ENCODE results near the gene ASCL3.

The ASCL3 gene

GRCh38 chr11:8928205-8928604, 14.6 kb downstream of the ASCL3 start:
- no peak for DNase-seq
- Histone ChIP-seq H3K4me3 (ENCODE audit: low read length) (no peak overlapping the region), H3F3A (ENCODE audit: insufficient read depth, low read length) (no peaks in the 10 kb centered on the region), H4K20me1 (ENCODE audit: insufficient read depth, low read length) (no peaks in the 10 kb centered on the region), H3K79me2 (ENCODE audit: low read length) (no peaks in the 10 kb centered on the region), H3K9me2 (replicated peaks; ENCODE audit: insufficient read depth, low read length) (no peaks in the 10 kb centered on the region), H3K9me3 (replicated peaks; ENCODE audit: insufficient read depth, low read length) (no peaks in the 10 kb centered on the region), H3K4me2 (ENCODE audit: low read depth, low read length) (no peak overlapping the region), H3K9ac (ENCODE audit: low read length) (no peak overlapping the region), H3K27me3 (replicated peaks; ENCODE audit: insufficient read depth, low read length) (no peaks in the 10 kb centered on the region), H2AFZ (ENCODE audit: low read length) (no peak overlapping the region), H3K36me3 (replicated peaks; ENCODE audit: insufficient read depth, low read length) (no peaks in the 10 kb centered on the region), H3K27ac (ENCODE audit: low read length) (no peak overlapping the region), H3K4me1 (ENCODE audit: low read length) (no peaks in the 10 kb centered on the region)
- no peak for TF ChIP-seq EZH2phosphoT487 (IDR thresholded peaks at IDR 0.05; ENCODE audit: low read length)
- no peak for TF ChIP-seq EZH2 (optimal IDR thresholded peaks at IDR 0.05; ENCODE audit: low read depth, low read length)
- TF ChIP-seq CTCF (IDR thresholded peaks at IDR 0.05; ENCODE audit: low read length) = no peak

GRCh38 chr11:8927233-8927632, 15.6 kb downstream of the ASCL3 start:
- Histone ChIP-seq H3K36me3 (replicated peaks; ENCODE audit: insufficient read depth, low read length) (no peaks in the 10 kb centered on the region), H3F3A (ENCODE audit: insufficient read depth, low read length) (no peaks in the 10 kb centered on the region), H3K9me2 (replicated peaks; ENCODE audit: insufficient read depth, low read length) (no peaks in the 10 kb centered on the region), H3K9ac (ENCODE audit: low read length) (no peak overlapping the region), H3K27ac (ENCODE audit: low read length) (no peak overlapping the region), H3K79me2 (ENCODE audit: low read length) (no peaks in the 10 kb centered on the region), H3K4me3 (ENCODE audit: low read length) (no peak overlapping the region), H3K4me2 (ENCODE audit: low read depth, low read length) (no peak overlapping the region), H3K9me3 (replicated peaks; ENCODE audit: insufficient read depth, low read length) (no peaks in the 10 kb centered on the region), H3K4me1 (ENCODE audit: low read length) (no peaks in the 10 kb centered on the region), H2AFZ (ENCODE audit: low read length) (no peak overlapping the region), H4K20me1 (ENCODE audit: insufficient read depth, low read length) (no peaks in the 10 kb centered on the region), H3K27me3 (replicated peaks; ENCODE audit: insufficient read depth, low read length) (no peaks in the 10 kb centered on the region)
- TF ChIP-seq CTCF (IDR thresholded peaks at IDR 0.05; ENCODE audit: low read length) (no peak), EZH2 (optimal IDR thresholded peaks at IDR 0.05; ENCODE audit: low read depth, low read length) (no peak), EZH2phosphoT487 (IDR thresholded peaks at IDR 0.05; ENCODE audit: low read length) (no peak)
- no peak for DNase-seq

- H4K20me1 ChIP-seq (ENCODE audit: insufficient read depth, low read length) = no peaks in the 10 kb centered on the region
- no peaks in the 10 kb centered on the region for H3K4me1 ChIP-seq (ENCODE audit: low read length)
- H3K9me2 ChIP-seq (replicated peaks; ENCODE audit: insufficient read depth, low read length) = no peaks in the 10 kb centered on the region
- TF ChIP-seq EZH2 (optimal IDR thresholded peaks at IDR 0.05; ENCODE audit: low read depth, low read length) = no peak
- no peak for TF ChIP-seq CTCF (IDR thresholded peaks at IDR 0.05; ENCODE audit: low read length)
- no peak for TF ChIP-seq EZH2phosphoT487 (IDR thresholded peaks at IDR 0.05; ENCODE audit: low read length)
- no peak for DNase-seq
- H3K4me3 ChIP-seq (ENCODE audit: low read length) = no peak overlapping the region
- H3K9ac ChIP-seq (ENCODE audit: low read length) = no peak overlapping the region
- H3K4me2 ChIP-seq (ENCODE audit: low read depth, low read length) = no peak overlapping the region
- H3K27ac ChIP-seq (ENCODE audit: low read length) = no peak overlapping the region
- H3K79me2 ChIP-seq (ENCODE audit: low read length) = no peaks in the 10 kb centered on the region
- no peaks in the 10 kb centered on the region for H3K36me3 ChIP-seq (replicated peaks; ENCODE audit: insufficient read depth, low read length)
- H2AFZ ChIP-seq (ENCODE audit: low read length) = no peak overlapping the region
- H3F3A ChIP-seq (ENCODE audit: insufficient read depth, low read length) = no peaks in the 10 kb centered on the region
- no peaks in the 10 kb centered on the region for H3K27me3 ChIP-seq (replicated peaks; ENCODE audit: insufficient read depth, low read length)
- H3K9me3 ChIP-seq (replicated peaks; ENCODE audit: insufficient read depth, low read length) = no peaks in the 10 kb centered on the region
Observed at GRCh38 chr11:8926236-8926635, 16.6 kb downstream of the ASCL3 start.

All from MM.1S (cell line).